AG09309 (cell line): Measurements from ENCODE around the gene CCDC86.

Experiments
- DNase-seq: peaks from one replicate; pipeline ENCODE4 v3.0.0-alpha.2; 2010; ENCODE audit warnings: low read depth
- H3K4me3 ChIP-seq: 2 replicates; pipeline ENCODE4 v1.5.1; 2011; ENCODE audit warnings: mild to moderate bottlenecking, low read depth, low read length, moderate library complexity; ENCODE audit not compliant: control insufficient read depth
- CTCF ChIP-seq: IDR thresholded peaks from 2 replicates; pipeline ENCODE4 v1.5.1; 2011; ENCODE audit warnings: mild to moderate bottlenecking, low read depth, low read length, inconsistent platforms; ENCODE audit not compliant: insufficient read depth, control insufficient read depth; ENCODE audit errors: missing control alignments

Gene CCDC86

GRCh38 chr11:60864856-60865513 is 23.1 kb downstream of the CCDC86 start:
- TF ChIP-seq CTCF, result no peak
- no peak for DNase-seq
- H3K4me3 ChIP-seq, result no peak overlapping the region

GRCh38 chr11:60866911-60867870 is 25.3 kb downstream of the CCDC86 start, which contains the start of gene ZP1:
Gene ZP1, plus strand, starts transcription at chr11:60867542. Its CDS starts 20 bp downstream, at chr11:60867562.
- DNase-seq, result no peak
- no peak within 1 kb of the TSS for H3K4me3 ChIP-seq
- TF ChIP-seq CTCF, result no peak

- no peak for TF ChIP-seq CTCF
- no peak overlapping the region for H3K4me3 ChIP-seq
- DNase-seq, result no peak
Observed at GRCh38 chr11:60867871-60868681, 26.2 kb downstream of the CCDC86 start.

GRCh38 chr11:60868682-60869450 is 27.0 kb downstream of the CCDC86 start:
- no peak for TF ChIP-seq CTCF

GRCh38 chr11:60869451-60869825 is 27.5 kb downstream of the CCDC86 start:
- no peak for DNase-seq
- TF ChIP-seq CTCF, result no peak
- H3K4me3 ChIP-seq, result no peak overlapping the region

More at GRCh38 chr11:60868682-60869450, 27.0 kb downstream of the CCDC86 start:
- no peak for DNase-seq
- H3K4me3 ChIP-seq, result no peak overlapping the region
